BLaER1 (cell line): ENCODE data around the gene GGT7.

Experiments
- H3K27ac ChIP-seq: shearing (Covaris generic); formaldehyde crosslinking; 2 replicates; pipeline ENCODE4 v1.8.1; 2022
- H3K27me3 ChIP-seq: shearing (Covaris generic); formaldehyde crosslinking; 2 replicates; pipeline ENCODE4 v1.8.1; 2022
- H3K36me3 ChIP-seq: shearing (Covaris generic); formaldehyde crosslinking; 2 replicates; pipeline ENCODE4 v1.8.1; 2022
- H3K4me1 ChIP-seq: shearing (Covaris generic); formaldehyde crosslinking; 2 replicates; pipeline ENCODE4 v1.8.1; 2022
- H3K4me2 ChIP-seq: shearing (Covaris generic); formaldehyde crosslinking; 2 replicates; pipeline ENCODE4 v1.8.1; 2022
- H3K4me3 ChIP-seq: shearing (Covaris generic); formaldehyde crosslinking; 2 replicates; pipeline ENCODE4 v1.8.1; 2022
- H3K9ac ChIP-seq: shearing (Covaris generic); formaldehyde crosslinking; 2 replicates; pipeline ENCODE4 v1.8.1; 2022
- H3K9me3 ChIP-seq: shearing (Covaris generic); formaldehyde crosslinking; 2 replicates; pipeline ENCODE4 v1.8.1; 2022
- H4K20me1 ChIP-seq: shearing (Covaris generic); formaldehyde crosslinking; 2 replicates; pipeline ENCODE4 v1.8.1; 2022
- Cebpa-rat ChIP-seq: shearing (Covaris generic); IDR thresholded peaks from 2 replicates; pipeline ENCODE4 v1.8.1; 2022

Gene GGT7

GRCh38 chr20:34797012-34797995 lies 75.4 kb downstream of the GGT7 start:
- no peak overlapping the region for H3K9ac ChIP-seq
- no peak overlapping the region for H3K4me2 ChIP-seq
- peaks cover 68% of the 10 kb centered on the region for H4K20me1 ChIP-seq
- no peak for TF ChIP-seq Cebpa-rat
- peaks cover 36% of the 10 kb centered on the region for H3K9me3 ChIP-seq
- no peak overlapping the region for H3K27ac ChIP-seq
- H3K27me3 ChIP-seq, result no peaks in the 10 kb centered on the region
- peaks cover 19% of the 10 kb centered on the region; the same call in 1 of the 2 replicates for H3K36me3 ChIP-seq
- H3K4me3 ChIP-seq, result no peak overlapping the region
- H3K4me1 ChIP-seq, result peaks cover 4% of the 10 kb centered on the region
